CD4-positive, CD25-positive, alpha-beta regulatory T cell (primary cell): ENCODE results near the gene CDK5. TPM values are rescaled to one million over a fixed set of nuclear protein-coding genes. Genes with fewer than 3 reads are reported as not detected.

ENCODE experiments used
- ATAC-seq, 2 donors: fragments of 150-1000 bp; cut with Tn5 transposase; one replicate each; pipeline ENCODE4 v1.10.0; 2021; ENCODE audit warnings: low read depth in 2 of 2, moderate number of reproducible peaks in 2 of 2, moderate library complexity in 1 of 2
- DNase-seq, 3 donors: peaks; one replicate each; pipeline versions ENCODE4 v3.0.0 to v3.0.0-alpha.2; 2012 to 2022; ENCODE audit warnings: mixed read lengths in 1 of 3
- H3K27ac ChIP-seq: one replicate; pipeline ENCODE4 v1.7.0; 2013; ENCODE audit warnings: mild to moderate bottlenecking, low read length; ENCODE audit not compliant: insufficient read depth, poor library complexity, severe bottlenecking
- H3K27me3 ChIP-seq: one replicate; pipeline ENCODE4 v1.7.0; 2013; ENCODE audit warnings: low read length; ENCODE audit not compliant: control insufficient read depth, insufficient read depth
- H3K36me3 ChIP-seq: one replicate; pipeline ENCODE4 v1.7.0; 2013; ENCODE audit warnings: mild to moderate bottlenecking, low read length, moderate library complexity; ENCODE audit not compliant: control insufficient read depth, insufficient read depth
- H3K4me1 ChIP-seq: 2 replicates; pipeline ENCODE4 v1.7.0; 2013; ENCODE audit warnings: mild to moderate bottlenecking, low read length; ENCODE audit not compliant: insufficient read depth, control insufficient read depth, poor library complexity, severe bottlenecking
- H3K4me3 ChIP-seq: one replicate; pipeline ENCODE4 v1.7.0; 2013; ENCODE audit warnings: low read depth, mild to moderate bottlenecking, low read length, moderate library complexity
- H3K9me3 ChIP-seq, 2 experiments: 1 replicate in 1 of 2; 2 replicates in 1 of 2; pipeline ENCODE4 v1.7.0; 2013; ENCODE audit warnings: low read length in 2 of 2, mild to moderate bottlenecking in 1 of 2, moderate library complexity in 1 of 2; ENCODE audit not compliant: control insufficient read depth in 2 of 2
- H3K27ac Mint-ChIP-seq, 3 donors: one replicate each; pipeline ENCODE4 v1.8.0; 2020 to 2022; ENCODE audit warnings: mild to moderate bottlenecking in 3 of 3, mixed read lengths in 3 of 3, moderate library complexity in 2 of 3
- H3K27me3 Mint-ChIP-seq: one replicate; pipeline ENCODE4 v1.8.0; 2022; ENCODE audit warnings: mild to moderate bottlenecking, mixed read lengths
- H3K36me3 Mint-ChIP-seq: one replicate; pipeline ENCODE4 v1.8.0; 2020; ENCODE audit warnings: mixed read lengths
- H3K4me1 Mint-ChIP-seq, 4 donors: one replicate each; pipeline ENCODE4 v1.8.0; 2020 to 2022; ENCODE audit warnings: mixed read lengths in 4 of 4, mild to moderate bottlenecking in 1 of 4
- H3K4me3 Mint-ChIP-seq, 4 donors: one replicate each; pipeline ENCODE4 v1.8.0; 2020 to 2022; ENCODE audit warnings: mild to moderate bottlenecking in 4 of 4, mixed read lengths in 4 of 4, moderate library complexity in 3 of 4
- H3K9me3 Mint-ChIP-seq, 7 donors: one replicate each; pipeline ENCODE4 v1.8.0; 2020 to 2022; ENCODE audit warnings: mixed read lengths in 7 of 7, mild to moderate bottlenecking in 3 of 7, moderate library complexity in 2 of 7
- polyA plus RNA-seq, 4 donors: library from polyadenylated mRNA; unstranded; fragments of 300-500 nt; fragmentation: Illumina TruSeq; gene quantifications; one replicate each; pipeline ENCODE4 v1.2.3, GENCODE V29; 2021
- total RNA-seq: library from RNA; stranded (reverse); gene quantifications from one replicate; pipeline ENCODE4 v1.2.3, GENCODE V29; 2022

CDK5 gene
- total and polyA plus RNA-seq, 5 donors from 2014 or later: 7.6 to 20.7 (median 16.1) TPM

DNA sequence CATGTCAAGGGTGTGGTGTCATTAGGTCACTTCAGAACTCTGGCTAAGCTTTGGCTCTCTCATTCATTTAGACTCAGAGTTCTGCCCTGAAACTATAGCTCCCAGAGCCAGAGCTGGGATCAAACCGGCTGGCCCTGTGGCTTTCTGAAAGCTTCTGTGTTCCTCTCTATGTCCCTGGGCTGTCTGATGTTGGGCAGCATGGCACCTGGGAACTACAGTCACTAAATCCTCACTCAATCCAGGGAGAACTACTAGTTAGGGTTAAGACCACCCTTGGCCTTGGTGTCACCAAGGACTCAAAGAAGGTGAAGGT lies 46.6 kb downstream of the CDK5 start:
- no peaks in the 10 kb centered on the region for H3K9me3 ChIP-seq
- H3K4me3 Mint-ChIP-seq: peak overlapping the region; percentile 41 to 79 (median 64)
- peaks cover 15% of the 10 kb centered on the region for H3K27me3 Mint-ChIP-seq
- ATAC-seq (no peak), DNase-seq (no peak)
- no peak overlapping the region for H3K4me3 ChIP-seq
- peak overlapping the region; percentile 77 for H3K27ac ChIP-seq
- peaks cover 17% of the 10 kb centered on the region for H3K36me3 Mint-ChIP-seq
- H3K36me3 ChIP-seq: no peaks in the 10 kb centered on the region
- peaks cover 0 to 4% (median 2%) of the 10 kb centered on the region in 7 donors for H3K9me3 Mint-ChIP-seq
- peak overlapping the region; percentile 92 to 99 (median 95) for H3K27ac Mint-ChIP-seq
- H3K4me1 ChIP-seq: peaks cover 90% of the 10 kb centered on the region
- H3K27me3 ChIP-seq: no peaks in the 10 kb centered on the region
- H3K4me1 Mint-ChIP-seq: peaks cover 13 to 87% (median 57%) of the 10 kb centered on the region in 4 donors

GRCh38 chr7:151010307-151011096 lies 47.2 kb downstream of the CDK5 start:
- no peak overlapping the region for H3K4me3 ChIP-seq
- peaks cover 12 to 86% (median 56%) of the 10 kb centered on the region in 4 donors for H3K4me1 Mint-ChIP-seq
- H3K27ac ChIP-seq: peak overlapping the region; percentile 77
- H3K9me3 ChIP-seq: no peaks in the 10 kb centered on the region
- H3K27me3 ChIP-seq: no peaks in the 10 kb centered on the region
- ATAC-seq (no peak), DNase-seq (peak in 1 of 3 donors; percentile 75)
- peak overlapping the region; percentile 53 to 79 (median 70) for H3K4me3 Mint-ChIP-seq
- H3K36me3 Mint-ChIP-seq: peaks cover 17% of the 10 kb centered on the region
- no peaks in the 10 kb centered on the region for H3K36me3 ChIP-seq
- peaks cover 13% of the 10 kb centered on the region for H3K27me3 Mint-ChIP-seq
- peaks cover 0 to 4% (median 2%) of the 10 kb centered on the region in 7 donors for H3K9me3 Mint-ChIP-seq
- peak overlapping the region; percentile 92 to 99 (median 95) for H3K27ac Mint-ChIP-seq
- H3K4me1 ChIP-seq: peaks cover 84% of the 10 kb centered on the region

- H3K4me3 Mint-ChIP-seq: peak overlapping the region in 2 of 4 donors; percentile 43 to 79
- H3K9me3 ChIP-seq: no peaks in the 10 kb centered on the region
- no peak for DNase-seq
- H3K27me3 Mint-ChIP-seq: peaks cover 10% of the 10 kb centered on the region
- H3K4me3 ChIP-seq: no peak overlapping the region
- H3K4me1 ChIP-seq: peaks cover 79% of the 10 kb centered on the region
- H3K9me3 Mint-ChIP-seq: peaks cover 0 to 4% (median 2%) of the 10 kb centered on the region in 7 donors
- peaks cover 11% of the 10 kb centered on the region for H3K36me3 Mint-ChIP-seq
- H3K36me3 ChIP-seq: no peaks in the 10 kb centered on the region
- H3K27me3 ChIP-seq: no peaks in the 10 kb centered on the region
- no peak for ATAC-seq
- peaks cover 7 to 84% (median 51%) of the 10 kb centered on the region in 4 donors for H3K4me1 Mint-ChIP-seq
- peak overlapping the region; percentile 48 to 99 (median 76) for H3K27ac Mint-ChIP-seq
- H3K27ac ChIP-seq: peak overlapping the region; percentile 77
Observed at GRCh38 chr7:151010037-151010306, 47.7 kb downstream of the CDK5 start.

- H3K9me3 Mint-ChIP-seq: peaks cover 0 to 4% (median 2%) of the 10 kb centered on the region in 7 donors
- H3K27ac ChIP-seq: peak overlapping the region; percentile 79
- no peaks in the 10 kb centered on the region for H3K9me3 ChIP-seq
- H3K4me3 ChIP-seq: no peak overlapping the region
- no peaks in the 10 kb centered on the region for H3K36me3 ChIP-seq
- peaks cover 74% of the 10 kb centered on the region for H3K4me1 ChIP-seq
- H3K27ac Mint-ChIP-seq: peak overlapping the region in 2 of 3 donors; percentile 48 to 76
- H3K27me3 ChIP-seq: no peaks in the 10 kb centered on the region
- H3K27me3 Mint-ChIP-seq: peaks cover 9% of the 10 kb centered on the region
- peaks cover 5 to 80% (median 47%) of the 10 kb centered on the region in 4 donors for H3K4me1 Mint-ChIP-seq
- H3K36me3 Mint-ChIP-seq: peaks cover 12% of the 10 kb centered on the region
- DNase-seq: no peak
- peak overlapping the region in 2 of 4 donors; percentile 9 to 43 for H3K4me3 Mint-ChIP-seq
- ATAC-seq: no peak
Observed at GRCh38 chr7:151009327-151010036, 48.2 kb downstream of the CDK5 start.

GRCh38 chr7:151008511-151009323 lies 49.0 kb downstream of the CDK5 start:
- peak; percentile 53 to 62 for ATAC-seq
- H3K27ac Mint-ChIP-seq: peak overlapping the region; percentile 32 to 96 (median 94)
- DNase-seq: peak; percentile 68 to 85 (median 69)
- peak overlapping the region; percentile 70 for H3K4me3 ChIP-seq
- peak overlapping the region; percentile 79 for H3K27ac ChIP-seq
- H3K9me3 Mint-ChIP-seq: peaks cover 0 to 3% (median 0%) of the 10 kb centered on the region in 7 donors
- peaks cover 0 to 72% (median 42%) of the 10 kb centered on the region in 4 donors for H3K4me1 Mint-ChIP-seq
- H3K27me3 ChIP-seq: no peaks in the 10 kb centered on the region
- peak overlapping the region; percentile 70 to 90 (median 86) for H3K4me3 Mint-ChIP-seq
- peaks cover 2% of the 10 kb centered on the region for H3K27me3 Mint-ChIP-seq
- H3K36me3 Mint-ChIP-seq: peaks cover 13% of the 10 kb centered on the region
- H3K9me3 ChIP-seq: no peaks in the 10 kb centered on the region
- peaks cover 66% of the 10 kb centered on the region for H3K4me1 ChIP-seq
- no peaks in the 10 kb centered on the region for H3K36me3 ChIP-seq

- Mint-ChIP-seq H3K4me3 (peak overlapping the region; percentile 70 to 90 (median 86)), H3K9me3 (peaks cover 0 to 3% (median 0%) of the 10 kb centered on the region in 7 donors), H3K36me3 (peaks cover 13% of the 10 kb centered on the region), H3K4me1 (peaks cover 0 to 73% (median 43%) of the 10 kb centered on the region in 4 donors), H3K27ac (peak overlapping the region; percentile 93 to 96 (median 94)), H3K27me3 (peaks cover under 1% of the 10 kb centered on the region)
- H3K4me1 ChIP-seq: peaks cover 61% of the 10 kb centered on the region
- H3K27ac ChIP-seq: peak overlapping the region; percentile 79
- DNase-seq (peak in 2 of 3 donors; percentile 38 to 84), ATAC-seq (peak; percentile 45 to 47)
- H3K27me3 ChIP-seq: no peaks in the 10 kb centered on the region
- H3K9me3 ChIP-seq: no peaks in the 10 kb centered on the region
- no peaks in the 10 kb centered on the region for H3K36me3 ChIP-seq
- H3K4me3 ChIP-seq: peak overlapping the region; percentile 70
Observed at GRCh38 chr7:151008143-151008510, 49.6 kb downstream of the CDK5 start.

- H3K4me1 ChIP-seq: peaks cover 54% of the 10 kb centered on the region
- peaks cover 11% of the 10 kb centered on the region for H3K36me3 Mint-ChIP-seq
- DNase-seq: no peak
- no peaks in the 10 kb centered on the region for H3K9me3 ChIP-seq
- H3K4me3 ChIP-seq: no peak overlapping the region
- peak overlapping the region; percentile 70 to 90 (median 86) for H3K4me3 Mint-ChIP-seq
- no peaks in the 10 kb centered on the region for H3K27me3 ChIP-seq
- no peaks in the 10 kb centered on the region for H3K9me3 Mint-ChIP-seq
- H3K27ac Mint-ChIP-seq: peak overlapping the region; percentile 93 to 96 (median 94)
- peak overlapping the region; percentile 79 for H3K27ac ChIP-seq
- peaks cover 6% of the 10 kb centered on the region for H3K27me3 Mint-ChIP-seq
- H3K36me3 ChIP-seq: no peaks in the 10 kb centered on the region
- peaks cover 0 to 66% (median 40%) of the 10 kb centered on the region in 4 donors for H3K4me1 Mint-ChIP-seq
- no peak for ATAC-seq
Observed at GRCh38 chr7:151007469-151007898, 50.2 kb downstream of the CDK5 start.
